Prostate gland (tissue), 2 donors: ENCODE measurements around the gene SLCO3A1.

ENCODE experiments used
- POLR2A ChIP-seq: fragments of 450-650 bp; IDR thresholded peaks from one replicate; pipeline ENCODE4 v1.6.1; 2016; ENCODE audit warnings: antibody characterized with exemption, mild to moderate bottlenecking
- POLR2AphosphoS5 ChIP-seq: sonication (generic); formaldehyde crosslinking; IDR thresholded peaks from one replicate; pipeline ENCODE4 v1.6.1; 2017; ENCODE audit warnings: antibody characterized with exemption
- TF ChIP-seq, protein P1 (sequence below), 4 experiments: fragments of 200-600 bp in 2 of 4; fragments of 450-650 bp in 2 of 4; sonication (generic) in 2 of 4; IDR thresholded peaks; 1 replicate in 3 of 4; 2 replicates in 1 of 4; pipeline ENCODE4 v1.5.1; 2016 to 2019; ENCODE audit warnings: antibody characterized with exemption in 4 of 4, mild to moderate bottlenecking in 2 of 4, moderate library complexity in 2 of 4

DNA sequence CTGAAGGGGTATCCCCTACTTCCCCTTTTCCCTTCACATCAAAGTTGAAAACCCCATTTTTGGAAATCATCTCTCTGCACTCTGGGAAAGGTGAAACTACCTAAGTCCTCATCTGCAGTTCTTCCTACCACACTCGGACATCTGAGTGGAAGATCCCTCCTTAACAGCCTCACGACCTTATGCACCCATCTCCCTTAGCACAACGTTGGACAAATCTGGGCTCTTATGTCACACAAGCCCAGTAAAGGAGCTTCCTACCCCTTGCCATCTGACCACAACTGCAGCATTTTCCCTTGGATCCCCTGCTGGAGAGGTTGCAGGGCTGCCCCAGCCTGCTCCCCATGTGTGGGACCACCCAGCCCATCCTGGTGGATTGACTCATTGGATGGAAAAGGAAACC, 288.1 kb downstream of the SLCO3A1 start:
- TF ChIP-seq, protein P1, sequence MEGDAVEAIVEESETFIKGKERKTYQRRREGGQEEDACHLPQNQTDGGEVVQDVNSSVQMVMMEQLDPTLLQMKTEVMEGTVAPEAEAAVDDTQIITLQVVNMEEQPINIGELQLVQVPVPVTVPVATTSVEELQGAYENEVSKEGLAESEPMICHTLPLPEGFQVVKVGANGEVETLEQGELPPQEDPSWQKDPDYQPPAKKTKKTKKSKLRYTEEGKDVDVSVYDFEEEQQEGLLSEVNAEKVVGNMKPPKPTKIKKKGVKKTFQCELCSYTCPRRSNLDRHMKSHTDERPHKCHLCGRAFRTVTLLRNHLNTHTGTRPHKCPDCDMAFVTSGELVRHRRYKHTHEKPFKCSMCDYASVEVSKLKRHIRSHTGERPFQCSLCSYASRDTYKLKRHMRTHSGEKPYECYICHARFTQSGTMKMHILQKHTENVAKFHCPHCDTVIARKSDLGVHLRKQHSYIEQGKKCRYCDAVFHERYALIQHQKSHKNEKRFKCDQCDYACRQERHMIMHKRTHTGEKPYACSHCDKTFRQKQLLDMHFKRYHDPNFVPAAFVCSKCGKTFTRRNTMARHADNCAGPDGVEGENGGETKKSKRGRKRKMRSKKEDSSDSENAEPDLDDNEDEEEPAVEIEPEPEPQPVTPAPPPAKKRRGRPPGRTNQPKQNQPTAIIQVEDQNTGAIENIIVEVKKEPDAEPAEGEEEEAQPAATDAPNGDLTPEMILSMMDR (IDR thresholded peaks at IDR 0.05), result no peak
- TF ChIP-seq POLR2A, result no peak
- TF ChIP-seq POLR2AphosphoS5, result no peak
